ENCODE data around the gene UROS.

UROS gene

DNA sequence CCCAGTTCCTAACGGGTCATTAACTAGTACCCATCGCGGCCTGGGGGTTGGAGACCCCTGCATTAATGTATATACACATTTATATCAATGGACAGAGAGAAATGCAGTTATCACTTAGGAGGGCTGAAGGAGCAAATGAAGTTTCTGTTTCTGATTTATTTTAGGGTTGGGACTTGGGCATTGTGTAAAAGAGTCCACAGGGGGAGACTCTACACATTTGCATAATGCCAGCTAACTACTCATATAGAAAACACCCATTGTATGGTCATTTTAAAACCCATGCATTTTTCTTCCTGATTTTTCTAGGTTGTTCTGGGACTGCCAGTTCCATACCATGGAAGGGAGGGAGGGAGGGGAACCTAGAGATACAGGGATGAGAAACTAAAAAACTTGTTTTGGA lies 23.8 kb upstream of the UROS start:
- DNase-seq (ENCODE audit: low spot score): no peak
- in situ Hi-C loops (cut with MboI; ENCODE audit: low pct_unique_long_range_greater_than_20kb, low sequenced_read_pairs, unreplicated experiment): no loop called here
- TF ChIP-seq, protein P1, sequence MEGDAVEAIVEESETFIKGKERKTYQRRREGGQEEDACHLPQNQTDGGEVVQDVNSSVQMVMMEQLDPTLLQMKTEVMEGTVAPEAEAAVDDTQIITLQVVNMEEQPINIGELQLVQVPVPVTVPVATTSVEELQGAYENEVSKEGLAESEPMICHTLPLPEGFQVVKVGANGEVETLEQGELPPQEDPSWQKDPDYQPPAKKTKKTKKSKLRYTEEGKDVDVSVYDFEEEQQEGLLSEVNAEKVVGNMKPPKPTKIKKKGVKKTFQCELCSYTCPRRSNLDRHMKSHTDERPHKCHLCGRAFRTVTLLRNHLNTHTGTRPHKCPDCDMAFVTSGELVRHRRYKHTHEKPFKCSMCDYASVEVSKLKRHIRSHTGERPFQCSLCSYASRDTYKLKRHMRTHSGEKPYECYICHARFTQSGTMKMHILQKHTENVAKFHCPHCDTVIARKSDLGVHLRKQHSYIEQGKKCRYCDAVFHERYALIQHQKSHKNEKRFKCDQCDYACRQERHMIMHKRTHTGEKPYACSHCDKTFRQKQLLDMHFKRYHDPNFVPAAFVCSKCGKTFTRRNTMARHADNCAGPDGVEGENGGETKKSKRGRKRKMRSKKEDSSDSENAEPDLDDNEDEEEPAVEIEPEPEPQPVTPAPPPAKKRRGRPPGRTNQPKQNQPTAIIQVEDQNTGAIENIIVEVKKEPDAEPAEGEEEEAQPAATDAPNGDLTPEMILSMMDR (IDR thresholded peaks at IDR 0.05; ENCODE audit: extremely low read depth, insufficient read depth, missing control alignments): no peak

DNA sequence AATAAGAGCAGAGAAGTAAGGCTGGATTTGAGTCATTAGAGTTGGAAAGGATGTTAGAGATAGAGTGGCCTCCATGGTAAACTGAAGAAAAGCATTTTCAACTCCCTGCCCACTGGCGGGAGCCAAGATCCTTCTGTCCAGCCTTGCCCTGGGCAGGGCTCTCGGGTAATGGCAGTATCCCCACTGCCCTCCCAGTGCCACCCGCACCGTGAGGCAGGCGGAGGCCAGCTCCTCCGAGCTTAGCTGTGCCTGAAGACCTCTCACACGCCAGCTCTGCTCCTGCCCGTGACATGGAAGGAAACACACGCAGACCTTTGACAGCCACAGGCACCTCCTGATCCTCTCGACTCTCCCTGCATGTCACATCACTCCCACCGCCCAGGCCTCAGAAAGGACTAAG lies 22.6 kb upstream of the UROS start:
- TF ChIP-seq, protein P1 (IDR thresholded peaks at IDR 0.05; ENCODE audit: extremely low read depth, insufficient read depth, missing control alignments): no peak
- DNase-seq (ENCODE audit: low spot score): no peak
- in situ Hi-C loops (cut with MboI; ENCODE audit: low pct_unique_long_range_greater_than_20kb, low sequenced_read_pairs, unreplicated experiment): no loop called here

DNA sequence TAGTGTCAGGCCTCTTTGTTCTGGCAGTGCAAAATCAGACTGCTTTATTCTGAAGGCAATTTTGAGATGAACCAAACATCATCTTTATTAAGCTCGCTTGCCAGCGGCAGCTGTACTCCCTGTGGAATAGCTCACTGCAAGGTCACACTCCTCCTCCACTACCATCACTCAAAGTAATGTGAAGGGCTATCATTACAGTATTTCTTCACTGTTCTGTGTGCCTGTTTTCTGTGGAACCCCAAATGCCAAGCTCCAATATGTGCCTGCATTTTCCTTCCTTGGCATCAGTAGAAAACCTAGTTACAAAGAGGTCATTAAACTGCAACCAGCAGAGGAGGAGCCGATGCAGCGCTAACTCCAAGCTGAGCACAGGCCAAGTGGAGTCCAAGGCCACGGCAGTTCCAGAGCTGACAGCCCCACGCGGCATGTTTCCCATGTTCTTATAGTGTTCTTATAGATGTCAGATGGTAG lies 21.7 kb upstream of the UROS start:
- no peak for DNase-seq (ENCODE audit: low spot score)
- TF ChIP-seq, protein P1 (IDR thresholded peaks at IDR 0.05; ENCODE audit: extremely low read depth, insufficient read depth, missing control alignments): no peak
- in situ Hi-C loops (cut with MboI; ENCODE audit: low pct_unique_long_range_greater_than_20kb, low sequenced_read_pairs, unreplicated experiment): no loop called here

DNA sequence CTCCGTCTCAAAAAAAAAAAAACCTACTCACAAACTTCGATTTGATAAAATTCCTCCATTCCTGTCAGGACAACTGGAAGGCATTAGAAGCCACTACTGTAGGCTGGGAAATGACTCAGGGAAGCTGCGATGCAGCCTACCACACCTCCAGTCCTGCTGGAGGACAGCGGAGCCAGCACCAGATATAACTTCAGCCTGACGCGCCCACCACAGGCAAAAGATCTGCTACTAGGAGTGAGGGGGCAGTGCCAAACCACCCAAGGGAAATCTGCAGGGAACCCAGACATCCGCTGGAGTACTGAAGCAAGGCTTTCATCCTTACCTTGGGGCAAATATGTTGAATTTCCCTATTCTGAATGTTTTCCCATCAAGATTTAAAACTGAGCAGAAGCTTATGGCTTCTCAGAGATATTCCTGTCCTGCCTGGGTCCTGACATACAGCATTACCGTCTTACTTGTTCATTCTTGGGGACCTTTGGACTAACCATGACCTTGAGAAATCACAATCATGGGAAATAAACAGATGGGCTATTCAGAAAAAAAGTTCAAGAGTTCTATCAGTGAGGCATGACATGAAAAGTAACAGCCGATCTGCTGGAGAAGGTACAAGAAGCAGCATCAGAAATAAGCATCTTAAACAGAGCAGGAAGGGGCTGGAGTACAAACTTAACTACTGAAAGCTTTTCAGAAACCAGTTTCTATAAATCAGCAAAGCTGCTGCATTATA lies 20.7 kb upstream of the UROS start:
- in situ Hi-C loops (cut with MboI; ENCODE audit: low pct_unique_long_range_greater_than_20kb, low sequenced_read_pairs, unreplicated experiment): no loop called here
- TF ChIP-seq, protein P1 (IDR thresholded peaks at IDR 0.05; ENCODE audit: extremely low read depth, insufficient read depth, missing control alignments): no peak
- DNase-seq (ENCODE audit: low spot score): no peak

DNA sequence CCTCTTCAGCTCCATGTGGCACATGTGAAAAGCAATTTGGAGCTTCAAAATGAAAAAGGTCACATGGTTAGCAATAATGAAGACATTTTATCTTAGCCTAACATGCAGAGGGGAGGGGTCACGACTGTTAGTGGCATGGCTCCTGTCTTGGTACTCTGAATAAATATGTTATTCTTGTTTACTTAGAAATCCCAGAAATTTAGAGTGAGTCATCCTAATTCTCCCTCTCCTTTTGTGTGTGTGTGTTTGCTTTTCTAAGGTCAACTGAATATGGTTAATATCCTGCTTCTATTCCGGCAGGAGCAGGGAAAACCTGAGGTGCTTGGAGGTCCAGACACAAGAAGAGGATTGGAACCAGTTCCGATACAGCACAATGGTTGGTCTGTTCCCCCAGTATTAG lies 17.9 kb upstream of the UROS start:
- TF ChIP-seq, protein P1 (IDR thresholded peaks at IDR 0.05; ENCODE audit: extremely low read depth, insufficient read depth, missing control alignments): no peak
- in situ Hi-C loops (cut with MboI; ENCODE audit: low pct_unique_long_range_greater_than_20kb, low sequenced_read_pairs, unreplicated experiment): no loop called here
- no peak for DNase-seq (ENCODE audit: low spot score)

DNA sequence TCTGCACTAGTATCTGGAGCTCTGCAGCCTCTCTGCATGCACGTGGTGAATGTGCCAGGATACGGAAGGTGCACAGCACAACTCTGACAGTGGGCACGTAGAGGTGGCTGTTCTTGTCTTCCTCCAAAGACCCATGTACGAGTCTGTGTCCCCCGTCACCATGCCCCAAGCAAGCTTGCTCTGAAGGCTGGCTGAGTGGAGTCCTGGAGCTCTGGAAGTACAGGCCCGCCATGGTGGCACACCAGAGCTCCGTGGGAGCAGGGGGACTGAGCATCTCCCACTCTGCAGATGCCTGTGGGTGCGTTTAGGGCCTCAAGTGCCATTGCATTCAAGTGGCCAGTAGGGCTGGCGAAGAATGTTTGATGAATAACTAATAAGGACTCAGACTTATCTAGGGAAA lies 17.3 kb upstream of the UROS start:
- DNase-seq (ENCODE audit: low spot score): no peak
- TF ChIP-seq, protein P1 (IDR thresholded peaks at IDR 0.05; ENCODE audit: extremely low read depth, insufficient read depth, missing control alignments): no peak
- in situ Hi-C loops (cut with MboI; ENCODE audit: low pct_unique_long_range_greater_than_20kb, low sequenced_read_pairs, unreplicated experiment): no loop called here

All from GM13977 (cell line).